Suprapubic skin (tissue), 4 donors: Measurements from ENCODE around the gene GSTM1. TPM values are rescaled to one million over a fixed set of nuclear protein-coding genes. Genes with fewer than 3 reads are reported as not detected.

Experiments used
- DNase-seq, 2 donors: peaks; one replicate each; pipeline ENCODE4 v3.0.0-alpha.2; 2019; ENCODE audit warnings: low spot score in 2 of 2
- H3K27ac ChIP-seq: fragments of 200-600 bp; sonication (generic); one replicate; pipeline ENCODE4 v1.5.1; 2019
- H3K27me3 ChIP-seq: fragments of 200-600 bp; sonication (generic); one replicate; pipeline ENCODE4 v1.5.1; 2019
- H3K36me3 ChIP-seq: fragments of 200-600 bp; sonication (generic); one replicate; pipeline ENCODE4 v1.5.1; 2019
- H3K4me1 ChIP-seq: fragments of 200-600 bp; sonication (generic); one replicate; pipeline ENCODE4 v1.5.1; 2019
- H3K4me3 ChIP-seq: fragments of 200-600 bp; sonication (generic); one replicate; pipeline ENCODE4 v1.5.1; 2019; ENCODE audit warnings: mild to moderate bottlenecking
- H3K9me3 ChIP-seq: fragments of 200-600 bp; sonication (generic); one replicate; pipeline ENCODE4 v1.5.1; 2019
- CTCF ChIP-seq, 2 donors: fragments of 200-600 bp in 1 of 2; fragments of 450-650 bp in 1 of 2; sonication (generic) in 1 of 2; IDR thresholded peaks; one replicate each; pipeline ENCODE4 v1.5.1; 2016 to 2019; ENCODE audit warnings: antibody characterized with exemption in 2 of 2, mild to moderate bottlenecking in 1 of 2, moderate library complexity in 1 of 2
- EP300 ChIP-seq: sonication (generic); formaldehyde crosslinking; IDR thresholded peaks from one replicate; pipeline ENCODE4 v1.6.1; 2017; ENCODE audit warnings: antibody characterized with exemption
- POLR2A ChIP-seq, 2 donors: fragments of 450-650 bp; IDR thresholded peaks; one replicate each; pipeline ENCODE4 v1.6.1; 2017; ENCODE audit warnings: antibody characterized with exemption in 2 of 2, mild to moderate bottlenecking in 2 of 2, moderate library complexity in 2 of 2
- POLR2AphosphoS5 ChIP-seq, 3 donors: sonication (generic); formaldehyde crosslinking; IDR thresholded peaks; one replicate each; pipeline ENCODE4 v1.6.1; 2017; ENCODE audit warnings: antibody characterized with exemption in 3 of 3
- WGBS: methylation state at CpG from one replicate; pipeline ENCODE4 v1.1.5; 2018; 5-methylcytosine and 5-hydroxymethylcytosine counted together
- total RNA-seq, 4 donors: library from RNA; depleted of rRNA; stranded (reverse); fragments of >200 nt; gene quantifications; one replicate each; pipeline ENCODE4 v1.1.0, GENCODE V29; 2016

Gene GSTM1
- total RNA-seq, 4 donors from 2014 or later = 48.2 TPM; not detected in 3

GRCh38 chr1:109722908-109723691 is 35.5 kb downstream of the GSTM1 start:
- no peaks in the 10 kb centered on the region for H3K27me3 ChIP-seq
- H3K27ac ChIP-seq = no peak overlapping the region
- H3K9me3 ChIP-seq = no peaks in the 10 kb centered on the region
- DNase-seq = no peak
- no peak for TF ChIP-seq CTCF (IDR thresholded peaks at IDR 0.05)
- TF ChIP-seq EP300 = no peak
- no peak for TF ChIP-seq POLR2A (IDR thresholded peaks at IDR 0.05)
- no peak for TF ChIP-seq POLR2AphosphoS5 (IDR thresholded peaks at IDR 0.05)
- peaks cover 7% of the 10 kb centered on the region for H3K4me1 ChIP-seq
- WGBS = 61% methylated on average over 7 of the region's 7 CpGs
- no peak overlapping the region for H3K4me3 ChIP-seq
- H3K36me3 ChIP-seq = no peaks in the 10 kb centered on the region

DNA sequence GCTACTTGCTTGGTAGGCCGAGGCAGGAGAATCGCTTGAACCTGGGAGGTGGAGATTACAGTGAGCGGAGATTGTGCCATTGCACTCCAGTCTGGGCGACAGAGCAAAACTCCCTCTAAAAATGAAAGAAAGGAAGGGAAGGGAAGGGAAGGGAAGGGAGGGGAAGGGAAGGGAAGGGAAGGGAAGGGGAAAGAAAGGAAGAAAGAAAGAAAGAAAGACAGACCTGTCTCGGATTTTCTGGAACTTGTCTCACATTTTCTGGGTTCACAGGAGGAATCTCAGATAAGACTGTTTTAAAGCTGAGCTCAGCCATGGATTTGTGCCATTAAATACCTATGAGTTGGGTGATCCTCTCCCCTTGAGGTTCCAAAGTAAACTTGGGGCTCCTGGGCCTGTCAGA is 37.3 kb downstream of the GSTM1 start:
- TF ChIP-seq POLR2A (IDR thresholded peaks at IDR 0.05) (no peak), POLR2AphosphoS5 (IDR thresholded peaks at IDR 0.05) (no peak), EP300 (no peak), CTCF (IDR thresholded peaks at IDR 0.05) (no peak)
- Histone ChIP-seq H3K4me3 (no peak overlapping the region), H3K27me3 (no peaks in the 10 kb centered on the region), H3K36me3 (no peaks in the 10 kb centered on the region), H3K4me1 (peaks cover 3% of the 10 kb centered on the region), H3K27ac (no peak overlapping the region), H3K9me3 (no peaks in the 10 kb centered on the region)
- 94% methylated on average over 5 of the region's 5 CpGs for WGBS
- no peak for DNase-seq

DNA sequence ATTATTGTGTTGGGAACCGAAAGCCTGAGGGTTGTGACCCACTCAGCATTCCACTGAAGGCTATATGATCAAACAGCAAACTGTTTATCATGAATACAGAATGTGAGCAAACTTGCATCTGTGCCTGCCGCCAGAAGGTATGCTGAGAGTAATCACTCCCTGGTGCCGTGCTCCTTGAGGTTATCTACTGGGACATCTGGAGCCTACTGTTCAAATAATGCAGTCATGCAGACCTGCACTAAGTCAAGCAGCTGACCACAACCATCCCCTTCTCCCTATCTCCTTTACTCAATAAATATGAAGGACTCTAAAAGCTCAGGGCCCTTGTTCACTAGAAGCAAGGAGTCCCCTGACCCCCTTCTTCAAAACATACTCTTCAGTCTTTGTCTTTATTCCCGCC is 37.9 kb downstream of the GSTM1 start:
- no peak for TF ChIP-seq POLR2AphosphoS5 (IDR thresholded peaks at IDR 0.05)
- no peak for TF ChIP-seq POLR2A (IDR thresholded peaks at IDR 0.05)
- no peak for TF ChIP-seq CTCF (IDR thresholded peaks at IDR 0.05)
- no peak for TF ChIP-seq EP300
- Histone ChIP-seq H3K27ac (no peak overlapping the region), H3K9me3 (no peaks in the 10 kb centered on the region), H3K4me1 (peaks cover 3% of the 10 kb centered on the region), H3K4me3 (no peak overlapping the region), H3K27me3 (no peaks in the 10 kb centered on the region), H3K36me3 (no peaks in the 10 kb centered on the region)
- 94% methylated on average over 4 of the region's 4 CpGs for WGBS
- no peak for DNase-seq

DNA sequence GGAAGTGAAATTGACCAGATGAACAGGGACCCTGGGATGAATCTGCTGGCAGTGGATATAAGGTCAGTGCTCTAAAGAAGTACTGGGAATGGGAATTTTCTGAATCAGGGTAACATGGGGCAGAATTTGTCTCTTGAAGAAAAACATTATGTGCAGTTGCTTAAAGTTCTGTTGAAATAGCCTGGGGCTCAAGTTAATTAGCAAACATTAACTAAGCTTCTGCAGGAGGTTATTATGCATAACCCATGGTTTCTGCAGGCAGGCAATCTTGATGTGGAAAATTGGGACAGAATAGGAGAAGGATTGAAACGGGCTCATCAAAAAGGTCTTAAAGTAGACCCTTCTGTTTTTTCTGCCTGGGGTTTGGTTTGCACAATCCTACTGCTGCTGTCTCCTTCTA is 38.4 kb downstream of the GSTM1 start:
- no peak for DNase-seq
- no peaks in the 10 kb centered on the region for H3K36me3 ChIP-seq
- 59% methylated on average over 1 of the region's 1 CpG for WGBS
- H3K9me3 ChIP-seq = no peaks in the 10 kb centered on the region
- no peak for TF ChIP-seq CTCF (IDR thresholded peaks at IDR 0.05)
- peaks cover 3% of the 10 kb centered on the region for H3K4me1 ChIP-seq
- H3K4me3 ChIP-seq = no peak overlapping the region
- H3K27me3 ChIP-seq = no peaks in the 10 kb centered on the region
- H3K27ac ChIP-seq = no peak overlapping the region

GRCh38 chr1:109726728-109727373 is 39.2 kb downstream of the GSTM1 start:
- Histone ChIP-seq H3K27ac (no peak overlapping the region), H3K4me1 (peaks cover 3% of the 10 kb centered on the region), H3K4me3 (no peak overlapping the region), H3K9me3 (no peaks in the 10 kb centered on the region), H3K27me3 (no peaks in the 10 kb centered on the region), H3K36me3 (no peaks in the 10 kb centered on the region)
- TF ChIP-seq CTCF (IDR thresholded peaks at IDR 0.05) (no peak), POLR2A (IDR thresholded peaks at IDR 0.05) (no peak), EP300 (no peak), POLR2AphosphoS5 (IDR thresholded peaks at IDR 0.05) (no peak)
- WGBS = 95% methylated on average over 10 of the region's 12 CpGs
- no peak for DNase-seq
